ENCODE data around the gene SCGB3A1.

SCGB3A1 gene

DNA sequence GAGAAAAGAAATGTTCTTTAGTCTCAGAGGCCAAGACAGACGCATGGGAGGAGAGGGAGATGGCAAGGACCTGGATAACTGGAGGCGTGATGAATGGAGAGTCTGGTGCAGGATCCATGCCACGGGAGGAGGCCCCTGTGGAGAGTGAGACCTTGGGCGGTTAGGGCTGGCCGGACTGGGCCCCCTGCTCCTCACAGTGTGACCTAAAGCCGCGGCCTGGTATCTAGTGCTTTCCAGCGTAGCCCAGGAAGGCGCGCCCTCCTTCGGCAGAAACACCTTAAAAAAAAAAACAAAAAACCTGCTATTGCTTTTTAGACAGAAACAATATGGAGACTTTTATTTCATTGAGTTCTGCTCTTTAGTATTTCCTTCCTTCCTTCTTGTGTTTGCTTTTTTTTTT, 33.1 kb downstream of the SCGB3A1 start:
- Histone ChIP-seq H3K36me3 (ENCODE audit: insufficient read depth, low read length) (no peaks in the 10 kb centered on the region), H3K4me1 (ENCODE audit: insufficient read depth, low read length) (no peaks in the 10 kb centered on the region), H3K4me3 (ENCODE audit: low read depth in 1 of 2, low read length in 2 of 2) (no peak overlapping the region), H3K9ac (ENCODE audit: low read length) (no peak overlapping the region), H3K27ac (ENCODE audit: low read depth, low read length) (no peak overlapping the region), H3K9me3 (ENCODE audit: low read length) (no peaks in the 10 kb centered on the region), H3K27me3 (ENCODE audit: control insufficient read depth in 1 of 2, insufficient read depth in 2 of 2, low read length in 2 of 2) (no peaks in the 10 kb centered on the region)

DNA sequence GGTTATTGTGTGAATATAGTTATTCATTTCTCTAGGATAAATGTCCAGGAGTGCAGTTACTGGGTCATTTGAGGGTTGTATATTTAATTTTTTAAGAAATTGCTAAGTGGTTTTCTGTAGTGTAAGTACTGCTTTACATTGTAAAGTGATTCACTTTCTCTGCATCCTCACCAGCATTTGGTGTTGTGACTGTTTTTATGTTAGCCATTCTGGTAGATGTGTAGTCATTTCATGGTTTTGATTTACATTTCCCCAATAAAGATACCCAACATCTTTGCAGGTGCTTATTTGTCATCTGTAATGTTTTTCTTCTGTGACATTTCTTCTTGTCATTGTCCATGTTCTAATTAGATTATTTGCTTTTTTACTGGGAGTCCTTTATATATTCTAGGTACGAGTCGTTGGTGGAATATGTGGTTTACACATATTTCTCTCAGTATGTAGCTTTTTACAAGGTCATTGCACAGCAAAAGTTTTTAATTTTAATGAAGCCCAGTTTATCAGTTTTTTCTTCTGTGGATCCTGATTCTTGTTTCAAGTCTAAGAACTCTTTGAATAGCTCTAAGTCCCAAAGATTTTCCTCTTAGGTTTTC, 34.0 kb downstream of the SCGB3A1 start:
- no peaks in the 10 kb centered on the region for H3K27me3 ChIP-seq (ENCODE audit: control insufficient read depth in 1 of 2, insufficient read depth in 2 of 2, low read length in 2 of 2)
- no peak overlapping the region for H3K4me3 ChIP-seq (ENCODE audit: low read depth in 1 of 2, low read length in 2 of 2)
- no peaks in the 10 kb centered on the region for H3K36me3 ChIP-seq (ENCODE audit: insufficient read depth, low read length)
- H3K4me1 ChIP-seq (ENCODE audit: insufficient read depth, low read length) = no peaks in the 10 kb centered on the region
- H3K27ac ChIP-seq (ENCODE audit: low read depth, low read length) = no peak overlapping the region
- no peak overlapping the region for H3K9ac ChIP-seq (ENCODE audit: low read length)
- no peaks in the 10 kb centered on the region for H3K9me3 ChIP-seq (ENCODE audit: low read length)

DNA sequence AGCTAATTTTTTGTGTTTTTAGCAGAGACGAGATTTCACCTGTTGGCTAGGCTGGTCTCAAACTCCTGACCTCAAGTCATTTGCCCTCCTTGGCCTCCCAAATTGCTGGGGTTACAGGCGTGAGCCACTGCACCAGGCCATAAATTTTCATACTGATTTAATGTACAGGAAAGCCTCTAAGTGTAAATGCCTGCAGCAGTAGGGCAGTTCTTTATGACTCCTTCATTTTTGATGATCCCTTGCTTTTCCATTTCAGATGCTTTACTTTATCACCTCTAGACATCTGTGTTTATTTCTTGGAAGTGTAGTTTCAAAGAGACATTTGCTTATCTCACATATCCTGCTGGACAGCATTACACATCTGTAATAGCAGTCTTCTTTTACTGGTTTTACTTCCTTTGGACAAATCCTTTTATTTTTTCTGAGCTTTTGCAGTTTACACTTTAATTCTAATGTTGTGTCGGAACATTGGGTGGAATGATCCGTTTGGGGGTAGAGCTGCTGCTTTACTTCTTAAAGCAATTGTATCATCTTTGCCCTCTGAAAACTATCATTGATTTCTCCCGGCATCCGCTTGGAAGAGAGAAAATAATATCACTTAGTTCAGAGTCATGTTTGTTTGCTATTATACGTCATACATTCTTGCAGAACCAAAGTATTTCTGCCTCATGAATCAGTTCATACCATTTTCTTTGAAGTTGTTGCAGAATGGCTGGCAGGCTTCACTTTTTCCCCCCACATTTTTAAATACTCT, 36.0 kb downstream of the SCGB3A1 start:
- H3K27ac ChIP-seq (ENCODE audit: low read depth, low read length) = no peak overlapping the region
- no peak overlapping the region for H3K9ac ChIP-seq (ENCODE audit: low read length)
- H3K27me3 ChIP-seq (ENCODE audit: control insufficient read depth in 1 of 2, insufficient read depth in 2 of 2, low read length in 2 of 2) = no peaks in the 10 kb centered on the region
- no peaks in the 10 kb centered on the region for H3K9me3 ChIP-seq (ENCODE audit: low read length)
- H3K36me3 ChIP-seq (ENCODE audit: insufficient read depth, low read length) = peaks cover 9% of the 10 kb centered on the region
- no peak overlapping the region for H3K4me3 ChIP-seq (ENCODE audit: low read depth in 1 of 2, low read length in 2 of 2)
- H3K4me1 ChIP-seq (ENCODE audit: insufficient read depth, low read length) = no peaks in the 10 kb centered on the region

DNA sequence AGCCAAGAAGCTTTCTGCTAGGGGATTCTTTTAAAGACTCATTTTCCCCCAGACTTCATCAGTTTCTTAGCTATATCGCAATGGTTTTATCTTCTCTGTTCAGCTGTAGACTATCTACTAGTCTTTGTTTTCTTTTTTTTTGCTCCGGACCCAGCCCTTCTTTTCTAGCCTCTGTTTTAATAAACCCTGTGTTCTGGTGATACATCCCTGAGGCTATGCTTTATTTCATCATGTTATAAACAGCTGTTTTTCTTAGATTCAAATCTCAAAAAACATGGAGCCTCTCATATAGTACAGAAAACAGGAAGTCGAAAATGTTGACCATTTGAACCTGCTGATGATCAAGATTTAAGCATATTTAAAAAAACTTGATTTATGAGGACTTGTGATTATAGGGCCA, 37.8 kb downstream of the SCGB3A1 start:
- H3K27ac ChIP-seq (ENCODE audit: low read depth, low read length) = no peak overlapping the region
- no peak overlapping the region for H3K4me3 ChIP-seq (ENCODE audit: low read depth in 1 of 2, low read length in 2 of 2)
- peaks cover 13% of the 10 kb centered on the region for H3K36me3 ChIP-seq (ENCODE audit: insufficient read depth, low read length)
- H3K27me3 ChIP-seq (ENCODE audit: control insufficient read depth in 1 of 2, insufficient read depth in 2 of 2, low read length in 2 of 2) = no peaks in the 10 kb centered on the region
- H3K4me1 ChIP-seq (ENCODE audit: insufficient read depth, low read length) = no peaks in the 10 kb centered on the region
- H3K9ac ChIP-seq (ENCODE audit: low read length) = no peak overlapping the region
- H3K9me3 ChIP-seq (ENCODE audit: low read length) = no peaks in the 10 kb centered on the region

DNA sequence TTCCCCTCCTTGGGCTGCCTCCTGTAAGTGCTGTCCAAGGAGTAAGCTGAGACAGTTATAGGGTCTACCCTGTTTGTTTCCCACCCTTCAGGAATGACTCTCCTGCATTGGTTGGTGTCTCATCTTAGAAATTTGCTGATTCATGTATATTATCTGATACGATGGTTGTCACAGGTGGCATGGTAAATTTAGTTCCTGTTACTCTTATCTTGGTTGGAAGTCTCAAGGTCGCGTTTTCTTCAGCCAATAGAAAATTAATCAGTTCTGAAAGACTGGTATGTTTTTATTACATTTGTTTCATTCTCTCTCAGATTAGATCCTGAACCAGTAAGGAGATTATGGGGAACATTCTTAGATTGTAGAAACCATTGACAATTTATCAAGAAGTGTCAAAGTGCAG, 42.7 kb downstream of the SCGB3A1 start:
- Histone ChIP-seq H3K9me3 (ENCODE audit: low read length) (no peaks in the 10 kb centered on the region), H3K27me3 (ENCODE audit: control insufficient read depth in 1 of 2, insufficient read depth in 2 of 2, low read length in 2 of 2) (no peaks in the 10 kb centered on the region), H3K36me3 (ENCODE audit: insufficient read depth, low read length) (peaks cover 13% of the 10 kb centered on the region), H3K4me1 (ENCODE audit: insufficient read depth, low read length) (no peaks in the 10 kb centered on the region), H3K27ac (ENCODE audit: low read depth, low read length) (no peak overlapping the region), H3K9ac (ENCODE audit: low read length) (no peak overlapping the region), H3K4me3 (ENCODE audit: low read depth in 1 of 2, low read length in 2 of 2) (no peak overlapping the region)

DNA sequence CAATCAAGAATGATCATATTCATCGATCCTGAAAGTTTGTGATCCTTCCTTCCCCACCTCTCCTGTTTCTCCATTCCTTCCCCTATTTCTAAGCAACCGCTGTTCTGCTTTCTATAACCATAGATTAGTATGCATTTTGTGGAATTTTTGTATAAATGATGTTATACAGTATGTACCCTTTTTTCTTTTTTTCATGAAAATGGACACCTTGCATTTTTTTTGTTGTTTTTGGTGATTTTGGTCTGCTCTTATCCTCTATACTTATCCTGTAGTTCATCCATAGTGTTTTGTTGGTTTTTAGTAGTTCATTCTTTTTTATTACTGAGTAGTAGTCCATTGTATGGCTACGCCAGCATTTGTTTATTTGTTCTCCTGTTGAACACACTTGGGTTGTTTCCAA, 46.1 kb downstream of the SCGB3A1 start:
- H3K9ac ChIP-seq (ENCODE audit: low read length) = no peak overlapping the region
- no peak overlapping the region for H3K27ac ChIP-seq (ENCODE audit: low read depth, low read length)
- H3K27me3 ChIP-seq (ENCODE audit: control insufficient read depth in 1 of 2, insufficient read depth in 2 of 2, low read length in 2 of 2) = no peaks in the 10 kb centered on the region
- H3K4me3 ChIP-seq (ENCODE audit: low read depth in 1 of 2, low read length in 2 of 2) = no peak overlapping the region
- no peaks in the 10 kb centered on the region for H3K4me1 ChIP-seq (ENCODE audit: insufficient read depth, low read length)
- H3K9me3 ChIP-seq (ENCODE audit: low read length) = no peaks in the 10 kb centered on the region
- peaks cover 3% of the 10 kb centered on the region for H3K36me3 ChIP-seq (ENCODE audit: insufficient read depth, low read length)

DNA sequence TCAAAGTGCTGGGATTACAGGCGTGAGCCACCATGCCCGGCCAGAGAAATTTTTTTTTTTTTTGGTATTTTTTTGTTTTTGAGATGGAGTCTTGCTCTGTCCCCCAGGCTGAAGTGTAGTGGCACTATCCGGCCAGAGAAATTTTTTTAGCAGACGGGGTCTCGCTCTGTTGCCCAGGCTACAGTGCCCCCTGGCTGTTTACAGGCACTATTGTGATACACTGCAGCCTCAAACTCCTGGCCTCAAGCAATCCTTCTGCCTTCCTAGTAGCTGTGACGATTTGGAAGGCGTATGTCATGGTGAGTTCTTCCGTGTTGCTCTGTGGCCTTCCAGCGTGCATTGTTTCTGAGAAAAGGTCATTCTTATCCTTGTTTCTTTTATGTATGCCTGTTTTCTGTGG, 49.6 kb downstream of the SCGB3A1 start:
- no peaks in the 10 kb centered on the region for H3K36me3 ChIP-seq (ENCODE audit: insufficient read depth, low read length)
- no peaks in the 10 kb centered on the region for H3K4me1 ChIP-seq (ENCODE audit: insufficient read depth, low read length)
- no peak overlapping the region for H3K27ac ChIP-seq (ENCODE audit: low read depth, low read length)
- H3K4me3 ChIP-seq (ENCODE audit: low read depth in 1 of 2, low read length in 2 of 2) = no peak overlapping the region
- no peaks in the 10 kb centered on the region for H3K9me3 ChIP-seq (ENCODE audit: low read length)
- H3K27me3 ChIP-seq (ENCODE audit: control insufficient read depth in 1 of 2, insufficient read depth in 2 of 2, low read length in 2 of 2) = no peaks in the 10 kb centered on the region
- H3K9ac ChIP-seq (ENCODE audit: low read length) = no peak overlapping the region

All from muscle layer of colon (tissue), 2 donors.